GM20000 (cell line): Measurements from ENCODE around the gene MYO6.

Experiments used
- DNase-seq: peaks from one replicate; pipeline ENCODE4 v3.0.0; 2012; ENCODE audit warnings: low spot score
- TF ChIP-seq, protein P1 (sequence below): IDR thresholded peaks from 2 replicates; pipeline ENCODE4 v1.5.1; 2012; ENCODE audit warnings: mild to moderate bottlenecking, control low read depth; ENCODE audit errors: extremely low read depth, missing control alignments

Gene MYO6

DNA sequence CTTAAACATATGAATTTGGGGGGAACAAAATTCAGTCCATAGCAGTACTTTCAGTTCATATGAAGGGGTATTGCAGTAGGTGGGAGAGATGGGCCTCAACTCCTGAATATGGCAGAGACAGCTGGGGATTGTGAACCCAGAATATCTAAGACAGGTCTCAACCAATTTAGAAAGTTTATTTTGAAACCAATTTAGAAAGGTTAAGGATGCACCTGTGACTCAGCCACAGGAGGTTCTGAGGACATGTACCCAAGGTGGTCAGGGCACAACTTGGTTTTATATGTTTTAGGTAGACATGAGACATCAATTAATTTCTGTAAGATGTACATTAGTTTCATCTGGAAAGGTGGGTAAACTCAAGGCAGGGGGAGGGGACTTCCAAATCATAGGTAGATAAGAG is 59.5 kb downstream of the MYO6 start:
- TF ChIP-seq, protein P1, sequence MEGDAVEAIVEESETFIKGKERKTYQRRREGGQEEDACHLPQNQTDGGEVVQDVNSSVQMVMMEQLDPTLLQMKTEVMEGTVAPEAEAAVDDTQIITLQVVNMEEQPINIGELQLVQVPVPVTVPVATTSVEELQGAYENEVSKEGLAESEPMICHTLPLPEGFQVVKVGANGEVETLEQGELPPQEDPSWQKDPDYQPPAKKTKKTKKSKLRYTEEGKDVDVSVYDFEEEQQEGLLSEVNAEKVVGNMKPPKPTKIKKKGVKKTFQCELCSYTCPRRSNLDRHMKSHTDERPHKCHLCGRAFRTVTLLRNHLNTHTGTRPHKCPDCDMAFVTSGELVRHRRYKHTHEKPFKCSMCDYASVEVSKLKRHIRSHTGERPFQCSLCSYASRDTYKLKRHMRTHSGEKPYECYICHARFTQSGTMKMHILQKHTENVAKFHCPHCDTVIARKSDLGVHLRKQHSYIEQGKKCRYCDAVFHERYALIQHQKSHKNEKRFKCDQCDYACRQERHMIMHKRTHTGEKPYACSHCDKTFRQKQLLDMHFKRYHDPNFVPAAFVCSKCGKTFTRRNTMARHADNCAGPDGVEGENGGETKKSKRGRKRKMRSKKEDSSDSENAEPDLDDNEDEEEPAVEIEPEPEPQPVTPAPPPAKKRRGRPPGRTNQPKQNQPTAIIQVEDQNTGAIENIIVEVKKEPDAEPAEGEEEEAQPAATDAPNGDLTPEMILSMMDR, result no peak
- DNase-seq, result no peak

DNA sequence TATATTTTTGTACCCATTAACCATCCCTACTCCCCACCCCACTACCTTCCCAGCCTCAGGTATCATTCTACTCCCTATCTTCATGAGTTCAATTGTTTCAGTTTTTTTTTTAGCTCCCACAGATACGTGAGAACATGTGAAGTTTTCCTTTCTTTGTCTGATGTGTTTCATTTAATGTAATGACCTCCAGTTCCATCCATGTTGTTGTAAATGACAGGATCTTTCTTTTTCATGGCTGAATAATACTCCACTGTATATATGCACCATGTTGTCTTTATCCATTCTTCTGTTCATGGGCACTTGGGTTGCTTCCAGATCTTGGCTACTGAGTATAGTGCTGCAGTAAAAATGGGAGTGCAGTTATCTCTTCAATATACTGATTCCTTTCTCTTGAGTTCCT is 63.5 kb downstream of the MYO6 start:
- TF ChIP-seq, protein P1, result no peak
- no peak for DNase-seq

DNA sequence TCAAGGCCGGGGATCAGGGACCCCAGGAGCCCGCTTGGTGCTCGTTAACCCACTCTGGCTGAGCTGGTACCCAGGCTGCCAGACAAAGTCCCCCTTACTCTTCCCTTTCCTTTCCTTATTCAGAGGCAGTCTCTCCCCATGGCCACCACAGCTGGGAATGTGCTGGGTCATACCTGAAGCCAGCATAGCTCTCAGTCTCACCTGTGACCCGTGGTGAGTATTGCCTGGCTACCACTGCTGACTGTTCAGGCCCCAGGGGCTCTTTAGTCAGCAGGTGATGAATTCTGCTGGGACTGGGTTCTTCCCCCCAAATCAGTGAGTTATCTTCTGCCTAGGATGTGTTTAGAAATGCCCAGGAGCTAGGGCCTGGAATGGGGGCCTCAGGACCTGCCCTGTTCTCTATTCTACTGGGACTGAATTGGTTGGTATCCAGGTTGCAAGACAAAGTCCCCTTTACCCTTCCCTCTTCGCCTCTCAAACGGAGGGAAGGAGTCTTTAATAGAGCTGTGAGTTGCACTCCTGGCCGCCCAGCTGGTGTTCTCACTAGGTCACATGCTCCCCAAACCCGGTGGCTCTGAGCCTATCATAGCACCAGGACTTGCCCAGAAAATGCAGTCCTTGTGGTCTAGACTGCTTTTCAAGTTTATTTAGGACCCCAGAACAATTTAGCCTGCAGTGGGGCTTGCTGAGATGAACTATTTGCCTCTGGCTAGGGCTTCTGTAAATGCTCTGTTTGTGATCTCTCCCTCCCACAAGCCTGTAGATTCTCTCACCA is 64.6 kb downstream of the MYO6 start:
- DNase-seq, result no peak
- TF ChIP-seq, protein P1, result no peak

DNA sequence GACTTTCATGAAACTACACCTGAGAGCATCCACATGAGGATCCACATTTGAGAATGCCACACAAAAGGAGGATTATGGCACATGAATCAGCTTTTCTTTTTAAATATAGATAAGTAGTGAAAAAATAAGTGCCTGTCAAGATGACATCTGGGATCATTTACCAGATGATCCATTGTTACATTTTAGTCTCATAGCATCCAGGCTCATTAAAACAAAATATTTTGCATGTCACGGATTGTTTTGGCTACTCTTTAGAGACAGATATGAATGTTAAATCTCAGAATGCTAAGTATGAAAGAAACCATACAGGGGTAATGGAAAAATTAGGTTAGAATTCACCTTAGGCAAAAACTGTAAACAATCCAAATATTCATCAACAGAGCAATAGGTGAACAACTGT is 66.7 kb downstream of the MYO6 start:
- DNase-seq, result no peak
- TF ChIP-seq, protein P1, result no peak

DNA sequence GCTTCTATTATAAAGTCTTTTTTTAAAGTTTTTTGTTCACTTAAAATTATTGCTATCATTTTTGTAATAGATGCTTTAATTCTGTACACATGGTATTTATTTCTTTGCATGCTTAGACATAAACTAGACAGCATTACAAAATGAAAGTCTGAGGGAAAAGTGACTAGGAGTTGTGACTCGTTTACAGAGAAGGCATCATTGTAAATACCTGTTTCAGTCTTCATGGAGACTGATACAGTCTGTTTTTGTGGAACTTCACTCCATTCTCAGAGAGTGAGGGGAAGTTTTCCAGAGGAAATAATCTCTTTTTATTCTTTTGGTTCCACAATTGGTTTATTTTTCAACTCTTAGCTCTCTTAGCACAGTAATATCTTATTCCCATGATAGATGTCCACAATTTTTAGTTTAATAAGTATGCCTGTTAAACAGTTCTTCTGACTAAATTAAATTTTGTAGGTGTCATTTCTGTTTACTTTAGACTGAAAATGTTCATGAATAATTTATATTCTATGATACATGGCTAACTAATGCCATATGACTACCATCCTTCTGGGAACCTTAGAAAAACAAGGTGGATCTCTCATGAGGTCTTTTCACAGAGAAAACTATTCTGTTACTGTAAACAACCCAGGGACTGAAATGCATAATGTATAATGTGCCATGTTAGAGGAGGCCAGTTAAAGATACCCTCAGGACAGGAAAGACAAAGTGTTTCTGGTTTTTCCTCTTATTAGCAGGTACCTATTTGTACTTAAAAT is 69.2 kb downstream of the MYO6 start:
- DNase-seq, result no peak
- TF ChIP-seq, protein P1, result no peak

DNA sequence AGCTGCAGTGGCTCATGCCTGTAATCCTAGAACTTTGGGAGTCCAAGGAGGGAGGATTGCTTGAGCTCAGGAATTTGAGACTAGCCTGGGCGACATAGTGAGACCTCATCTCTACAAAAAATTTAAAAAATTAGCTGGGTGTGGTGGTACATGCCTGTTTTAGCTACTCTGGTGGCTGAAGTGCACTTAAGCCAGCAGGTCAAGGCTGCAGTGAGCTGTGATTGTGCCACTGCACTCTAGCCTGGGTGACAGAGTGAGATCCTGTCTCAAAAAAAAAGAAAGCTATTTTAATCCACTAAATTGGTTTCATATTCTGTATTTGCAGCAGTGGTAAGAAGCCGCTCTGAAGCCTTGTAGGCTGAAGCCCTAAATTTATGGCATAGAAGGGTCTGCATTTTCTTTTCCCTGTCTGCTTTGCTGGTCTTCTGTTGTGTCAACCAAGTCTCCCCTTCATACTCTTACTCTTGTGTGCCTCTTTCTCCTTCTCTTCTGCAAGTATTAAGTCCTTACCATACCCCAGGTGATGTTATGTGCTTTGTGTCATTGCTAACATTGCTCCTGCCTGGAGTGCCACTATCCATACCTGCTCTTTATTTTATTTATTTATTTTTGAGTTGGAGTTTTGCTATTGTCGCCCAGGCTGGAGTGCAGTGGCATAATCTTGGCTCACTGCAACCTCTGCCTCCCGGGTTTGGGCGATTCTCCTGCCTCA is 70.9 kb downstream of the MYO6 start:
- DNase-seq, result no peak

More for the DNA sequence above, 70.9 kb downstream of the MYO6 start:
- TF ChIP-seq, protein P1, result no peak
